ENCODE measurements around the gene NTPCR.

The NTPCR gene

GRCh38 chr1:233019778-233020325, 69.4 kb downstream of the NTPCR start:
- DNase-seq = no peak

- no peak for DNase-seq
Measured at GRCh38 chr1:233020426-233020825, 70.0 kb downstream of the NTPCR start.

GRCh38 chr1:233022246-233022645, 71.8 kb downstream of the NTPCR start:
- no peak for DNase-seq

DNA sequence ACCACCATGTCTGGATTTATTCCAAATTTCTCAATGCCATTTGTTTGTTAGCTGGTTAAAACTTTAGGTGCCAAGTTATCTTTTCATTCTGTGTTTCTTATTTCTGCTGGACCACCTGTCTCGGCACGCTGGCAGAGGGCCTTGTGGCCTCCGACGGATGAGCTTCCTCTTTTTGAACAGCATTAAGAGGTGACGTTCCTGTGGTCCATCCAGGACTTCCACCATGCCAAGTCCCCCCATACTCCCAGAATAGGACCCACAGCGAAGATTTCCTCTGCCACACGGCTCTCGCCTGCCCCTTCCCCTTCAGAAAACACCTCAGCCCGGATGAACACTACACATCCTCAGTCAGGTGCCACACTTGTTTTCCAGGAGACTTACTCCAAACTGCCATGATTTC, 73.8 kb downstream of the NTPCR start:
- no peak for DNase-seq

- DNase-seq = no peak
Measured at GRCh38 chr1:233025157-233025556, 74.7 kb downstream of the NTPCR start.

GRCh38 chr1:233025567-233025966, 75.2 kb downstream of the NTPCR start:
- no peak for DNase-seq

DNA sequence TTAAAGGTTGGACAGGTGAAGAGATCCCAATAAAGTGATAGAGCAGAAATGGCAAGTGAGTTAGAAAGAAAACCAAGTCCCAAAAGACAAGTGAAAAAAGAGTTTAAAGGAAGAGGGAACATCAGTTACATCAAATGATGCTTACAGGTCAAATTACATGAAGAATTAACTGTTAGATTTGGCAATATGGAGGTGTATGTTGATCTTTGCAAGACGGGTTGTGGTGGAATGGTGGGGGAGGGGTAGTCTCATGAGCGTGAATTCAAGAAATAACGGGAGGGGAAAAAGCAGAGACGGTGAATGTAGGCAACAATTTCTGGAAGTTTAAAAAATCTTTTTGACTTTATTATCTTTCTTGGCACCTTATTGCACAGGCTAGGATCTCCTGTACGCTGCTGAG, 76.6 kb downstream of the NTPCR start:
- DNase-seq = no peak

- DNase-seq = no peak
Measured at GRCh38 chr1:233031521-233031920, 81.1 kb downstream of the NTPCR start.

- no peak for DNase-seq
Measured at GRCh38 chr1:233032916-233033315, 82.5 kb downstream of the NTPCR start.

DNA sequence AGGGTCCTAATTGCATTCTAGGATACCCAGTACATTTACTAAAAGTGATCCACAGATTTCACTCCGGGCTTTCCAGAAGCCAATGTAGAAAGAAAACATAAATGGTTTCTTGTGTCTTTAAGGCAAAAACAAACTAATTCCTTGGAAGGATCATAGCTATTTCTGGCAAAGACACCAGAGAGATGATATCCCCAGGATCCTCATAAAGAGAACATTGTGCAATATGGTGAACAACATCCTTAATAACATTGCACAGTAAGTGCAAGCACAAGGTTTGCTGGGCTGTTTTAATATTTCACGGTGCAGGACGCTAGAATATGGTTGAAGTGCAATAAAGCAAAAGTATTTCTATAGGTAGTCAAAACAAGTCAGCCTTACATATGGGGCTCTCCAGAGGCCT, 83.0 kb downstream of the NTPCR start:
- no peak for DNase-seq

All from activated CD8-positive, alpha-beta memory T cell treated with anti-CD3 and anti-CD28 coated beads, Interleukin-2, amount 50 U/mL, for 4 hours (primary cell).